Adipocyte (in vitro differentiated cells): ENCODE measurements around the gene CASP5.
"Not testable (repeated sequence)": the region's sequence is repeated elsewhere in the genome, so short reads cannot be mapped to it uniquely, and the experiment has no call there.

ENCODE experiments used
- DNase-seq: peaks from one replicate; pipeline ENCODE4 v3.0.0-alpha.2; 2015; ENCODE audit warnings: low read depth
- H3K27me3 ChIP-seq: replicated peaks from 2 replicates; pipeline ENCODE4 v1.7.0; 2013; ENCODE audit warnings: mild to moderate bottlenecking, low read length, moderate library complexity; ENCODE audit not compliant: control insufficient read depth, insufficient read depth
- H3K36me3 ChIP-seq: 2 replicates; pipeline ENCODE4 v1.7.0; 2013; ENCODE audit warnings: low read length, mild to moderate bottlenecking, moderate library complexity; ENCODE audit not compliant: control insufficient read depth, insufficient read depth, severe bottlenecking
- H3K4me1 ChIP-seq: 2 replicates; pipeline ENCODE4 v1.7.0; 2013; ENCODE audit warnings: mild to moderate bottlenecking, low read length, moderate library complexity; ENCODE audit not compliant: control insufficient read depth, insufficient read depth
- H3K4me3 ChIP-seq: 2 replicates; pipeline ENCODE4 v1.7.0; 2013; ENCODE audit warnings: mild to moderate bottlenecking, low read length, moderate library complexity
- H3K9ac ChIP-seq: 2 replicates; pipeline ENCODE4 v1.7.0; 2013; ENCODE audit warnings: mild to moderate bottlenecking, low read length, moderate library complexity
- H3K9me3 ChIP-seq: 2 replicates; pipeline ENCODE4 v1.7.0; 2013; ENCODE audit warnings: mild to moderate bottlenecking, low read length, moderate library complexity; ENCODE audit not compliant: control insufficient read depth

The CASP5 gene

GRCh38 chr11:104995001-104995408 lies 28.0 kb downstream of the CASP5 start:
- no peak for DNase-seq
- no peak overlapping the region for H3K4me3 ChIP-seq
- H3K9me3 ChIP-seq: no peaks in the 10 kb centered on the region
- H3K36me3 ChIP-seq: no peaks in the 10 kb centered on the region
- peaks cover 4% of the 10 kb centered on the region for H3K4me1 ChIP-seq
- H3K9ac ChIP-seq: no peak overlapping the region
- no peaks in the 10 kb centered on the region for H3K27me3 ChIP-seq

GRCh38 chr11:104992781-104993180 lies 30.2 kb downstream of the CASP5 start:
- Histone ChIP-seq H3K27me3 (no peaks in the 10 kb centered on the region), H3K9ac (no peak overlapping the region), H3K4me3 (no peak overlapping the region), H3K4me1 (peaks cover 4% of the 10 kb centered on the region), H3K36me3 (no peaks in the 10 kb centered on the region), H3K9me3 (peaks cover 9% of the 10 kb centered on the region)
- DNase-seq: no peak

DNA sequence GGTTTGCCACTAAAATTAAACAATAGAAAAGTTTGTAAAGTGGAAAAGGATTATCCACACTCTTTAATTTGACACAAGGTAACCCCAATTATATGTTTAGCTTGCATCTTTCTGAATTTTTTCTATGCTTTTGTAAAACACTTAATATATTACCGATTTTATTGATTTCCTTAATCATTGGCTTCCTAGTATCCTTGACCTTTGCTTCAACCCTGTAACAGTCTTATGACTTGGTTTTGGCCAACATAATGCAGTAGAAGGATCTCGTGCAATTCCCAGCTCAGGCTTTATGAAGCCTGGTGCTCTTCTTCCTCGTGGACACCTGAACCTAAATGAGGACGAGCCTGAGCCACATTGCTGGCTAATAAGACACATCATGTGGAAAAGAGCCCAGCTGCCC lies 31.0 kb downstream of the CASP5 start:
- H3K36me3 ChIP-seq: no peaks in the 10 kb centered on the region
- H3K27me3 ChIP-seq: no peaks in the 10 kb centered on the region
- no peak overlapping the region for H3K4me3 ChIP-seq
- DNase-seq: no peak
- H3K4me1 ChIP-seq: no peaks in the 10 kb centered on the region
- H3K9ac ChIP-seq: no peak overlapping the region
- peaks cover 9% of the 10 kb centered on the region for H3K9me3 ChIP-seq

DNA sequence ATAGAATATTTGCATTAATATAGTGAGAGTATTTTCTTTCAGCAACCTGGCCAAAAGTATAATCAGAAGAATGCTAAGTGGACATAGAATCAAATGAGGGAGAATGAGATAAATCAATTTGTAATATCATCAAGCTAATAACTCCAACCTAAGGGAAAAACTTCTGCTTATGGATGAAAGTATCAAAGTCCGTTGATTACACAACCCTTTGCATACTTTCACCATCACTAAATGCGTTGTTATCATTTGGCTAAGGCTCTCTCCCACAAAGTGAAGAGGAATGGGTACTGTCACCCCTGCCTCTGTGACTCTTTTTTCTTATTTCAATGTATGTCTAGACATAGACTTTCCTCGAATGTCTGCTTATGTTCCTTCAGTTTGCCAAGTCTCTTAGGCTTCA lies 38.2 kb downstream of the CASP5 start:
- no peak overlapping the region for H3K4me3 ChIP-seq
- DNase-seq: no peak
- no peaks in the 10 kb centered on the region for H3K36me3 ChIP-seq
- H3K9ac ChIP-seq: no peak overlapping the region
- no peaks in the 10 kb centered on the region for H3K27me3 ChIP-seq
- H3K4me1 ChIP-seq: no peaks in the 10 kb centered on the region
- peaks cover 9% of the 10 kb centered on the region for H3K9me3 ChIP-seq

DNA sequence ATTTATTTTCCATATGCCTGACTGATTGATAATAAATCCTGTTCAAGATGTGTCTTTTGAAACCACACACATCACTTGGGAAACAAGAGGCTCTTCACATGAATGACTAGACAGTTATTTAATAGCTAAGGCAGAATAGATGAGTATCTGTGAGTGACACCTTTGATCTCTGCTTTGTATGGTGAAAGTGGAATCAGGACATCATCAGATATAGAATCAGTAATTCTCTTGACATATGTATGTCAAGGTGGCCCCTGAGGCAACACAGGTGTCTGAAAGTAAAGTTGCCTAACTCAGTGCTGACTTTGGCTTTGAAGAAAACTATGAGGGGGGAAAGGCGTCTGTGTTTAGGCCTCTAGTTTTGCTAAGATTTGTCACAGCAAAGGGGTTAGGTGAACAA lies 43.1 kb downstream of the CASP5 start:
- Histone ChIP-seq H3K36me3 (no peaks in the 10 kb centered on the region), H3K27me3 (no peaks in the 10 kb centered on the region), H3K4me3 (no peak overlapping the region), H3K9me3 (peaks cover 13% of the 10 kb centered on the region), H3K9ac (no peak overlapping the region), H3K4me1 (no peaks in the 10 kb centered on the region)
- no peak for DNase-seq

DNA sequence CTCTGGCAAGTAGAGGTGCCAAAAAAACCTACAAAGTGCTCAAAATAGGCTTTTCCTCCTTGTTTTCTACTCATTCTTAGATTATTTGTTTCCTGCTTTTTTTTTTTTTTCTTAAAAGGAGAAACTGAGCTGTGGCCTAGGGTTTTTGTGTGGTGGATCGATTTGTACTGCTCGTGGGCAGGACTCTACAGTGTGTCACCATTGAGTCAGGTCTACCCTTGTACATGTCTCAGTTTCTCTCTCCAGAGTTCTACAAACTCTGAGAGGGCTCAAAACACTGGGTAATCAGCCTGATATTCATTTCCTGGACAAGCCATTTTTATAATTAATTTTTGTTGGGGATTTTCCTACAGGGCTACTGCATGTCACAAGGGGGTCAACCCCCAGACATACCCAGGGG lies 49.4 kb downstream of the CASP5 start:
- Histone ChIP-seq H3K4me3 (no peak overlapping the region), H3K36me3 (no peaks in the 10 kb centered on the region), H3K27me3 (no peaks in the 10 kb centered on the region), H3K9ac (no peak overlapping the region), H3K4me1 (peaks cover 7% of the 10 kb centered on the region), H3K9me3 (peaks cover 34% of the 10 kb centered on the region)
- no peak for DNase-seq

DNA sequence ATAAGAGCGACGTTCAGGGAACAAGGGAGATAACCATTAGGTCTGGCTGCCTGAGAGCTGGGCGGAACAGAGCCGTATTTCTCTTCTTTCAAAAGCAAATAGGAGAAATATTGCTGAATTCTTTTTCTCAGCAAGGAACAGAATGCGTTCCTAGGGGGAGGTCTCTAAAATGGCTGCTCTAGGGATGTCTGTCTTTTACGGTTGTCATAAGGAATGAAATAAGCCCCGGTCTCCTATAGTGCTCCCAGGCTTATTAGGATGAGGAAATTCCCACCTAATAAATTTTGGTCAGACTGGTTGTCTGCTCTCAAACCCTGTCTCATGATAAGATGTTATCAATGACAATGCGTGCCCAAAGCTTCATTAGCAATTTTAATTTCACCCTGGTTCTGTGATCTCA lies 50.0 kb downstream of the CASP5 start:
- DNase-seq, H3K4me1 ChIP-seq, H3K4me3 ChIP-seq, H3K27me3 ChIP-seq, H3K9ac ChIP-seq, H3K36me3 ChIP-seq: not testable (repeated sequence)
- H3K9me3 ChIP-seq: peaks cover 34% of the 10 kb centered on the region

GRCh38 chr11:104970756-104971155 lies 52.2 kb downstream of the CASP5 start:
- no peak for DNase-seq
- Histone ChIP-seq H3K36me3 (no peaks in the 10 kb centered on the region), H3K4me1 (peaks cover 20% of the 10 kb centered on the region), H3K9me3 (peaks cover 30% of the 10 kb centered on the region), H3K27me3 (no peaks in the 10 kb centered on the region), H3K9ac (no peak overlapping the region), H3K4me3 (no peak overlapping the region)

DNA sequence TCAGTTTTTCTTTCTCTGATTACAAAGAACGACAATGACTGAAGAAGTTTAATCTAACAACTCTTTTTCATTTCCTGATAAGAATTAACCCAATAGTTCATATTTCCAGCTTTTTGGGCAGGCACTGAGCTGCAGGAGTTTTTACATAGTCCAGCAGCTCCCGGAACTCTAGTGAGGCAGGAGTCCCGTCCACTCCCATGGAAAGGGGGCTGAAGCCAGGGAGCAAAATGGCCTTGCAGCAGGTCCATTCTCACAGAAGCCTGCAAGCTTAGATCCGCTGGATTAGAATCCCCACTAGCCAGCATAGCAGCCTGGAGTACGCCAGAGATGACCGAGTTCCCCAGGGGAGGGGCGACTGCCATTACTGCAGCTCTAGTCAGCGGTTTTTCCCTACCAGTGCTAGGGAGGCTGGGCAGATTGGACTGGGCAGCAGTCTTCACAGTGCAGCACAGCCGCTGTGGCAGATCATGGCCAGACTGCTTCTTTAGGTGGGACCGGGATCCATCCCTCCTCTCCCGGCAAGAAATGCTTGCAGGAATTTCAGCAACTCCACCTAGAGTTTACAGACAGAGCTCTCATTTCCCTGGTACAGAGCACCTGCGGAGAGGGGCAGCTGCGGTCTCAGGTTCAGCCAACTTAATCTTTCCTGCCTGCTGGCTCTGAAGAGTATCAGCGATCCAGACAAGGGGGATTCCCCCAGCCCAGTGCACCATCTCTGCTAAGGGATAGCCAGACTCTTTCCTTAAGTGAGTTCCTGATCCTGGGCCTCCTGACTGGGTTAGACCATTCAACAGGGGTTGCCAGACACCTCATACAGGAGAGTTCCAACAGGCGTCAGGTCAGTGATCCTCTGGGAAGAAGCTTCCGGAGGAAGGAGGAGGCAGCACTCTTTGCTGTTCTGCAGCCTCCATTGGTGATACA lies 53.9 kb downstream of the CASP5 start:
- H3K4me3 ChIP-seq: peak overlapping the region; percentile 91
- H3K9ac ChIP-seq: peak overlapping the region; percentile 88
- H3K9me3 ChIP-seq: peaks cover 20% of the 10 kb centered on the region
- no peaks in the 10 kb centered on the region for H3K27me3 ChIP-seq
- DNase-seq: peak; percentile 54
- H3K36me3 ChIP-seq: peaks cover 4% of the 10 kb centered on the region
- peaks cover 22% of the 10 kb centered on the region for H3K4me1 ChIP-seq

GRCh38 chr11:104968355-104968855 lies 54.6 kb downstream of the CASP5 start, which contains the start of gene CASP4:
TSS of gene CASP4 (minus strand) at chr11:104968574. CDS start at chr11:104968525, 49 bp downstream.
- peak; percentile 89 for DNase-seq
- H3K4me3 ChIP-seq: peak within 1 kb of the TSS; percentile 91

GRCh38 chr11:104967534-104968354 lies 55.2 kb downstream of the CASP5 start:
- no peaks in the 10 kb centered on the region for H3K27me3 ChIP-seq
- peak overlapping the region; percentile 88 for H3K9ac ChIP-seq
- peaks cover 16% of the 10 kb centered on the region for H3K9me3 ChIP-seq
- DNase-seq: peak; percentile 44
- H3K36me3 ChIP-seq: peaks cover 10% of the 10 kb centered on the region
- H3K4me3 ChIP-seq: peak overlapping the region; percentile 91
- peaks cover 22% of the 10 kb centered on the region for H3K4me1 ChIP-seq

More at GRCh38 chr11:104968355-104968855, 54.6 kb downstream of the CASP5 start, which contains the start of gene CASP4:
- Histone ChIP-seq H3K27me3 (no peaks in the 10 kb centered on the region), H3K4me1 (peaks cover 22% of the 10 kb centered on the region), H3K36me3 (peaks cover 10% of the 10 kb centered on the region), H3K9me3 (peaks cover 16% of the 10 kb centered on the region), H3K9ac (peak within 1 kb of the TSS; percentile 88)
